Parathyroid adenoma (tissue), 2 donors: ENCODE measurements around the gene FEM1C.

Source experiments
- H2AFZ ChIP-seq: fragments of 300-600 bp; sonication (generic); one replicate; pipeline ENCODE4 v1.7.0; 2017; ENCODE audit warnings: antibody characterized with exemption, mild to moderate bottlenecking
- H3K27ac ChIP-seq: fragments of 300-600 bp; sonication (generic); one replicate; pipeline ENCODE4 v1.7.0; 2017
- H3K27me3 ChIP-seq: fragments of 300-600 bp; sonication (generic); one replicate; pipeline ENCODE4 v1.7.0; 2017; ENCODE audit warnings: low read length; ENCODE audit not compliant: control insufficient read depth, insufficient read depth
- H3K36me3 ChIP-seq: fragments of 300-600 bp; sonication (generic); one replicate; pipeline ENCODE4 v1.7.0; 2017; ENCODE audit warnings: low read length; ENCODE audit not compliant: control insufficient read depth, insufficient read depth
- H3K4me1 ChIP-seq: fragments of 300-600 bp; sonication (generic); one replicate; pipeline ENCODE4 v1.7.0; 2017; ENCODE audit warnings: control low read depth
- H3K4me2 ChIP-seq: fragments of 300-600 bp; sonication (generic); one replicate; pipeline ENCODE4 v1.7.0; 2017; ENCODE audit warnings: low read length
- H3K4me3 ChIP-seq: fragments of 300-600 bp; sonication (generic); one replicate; pipeline ENCODE4 v1.7.0; 2017; ENCODE audit warnings: low read depth, low read length
- H3K79me2 ChIP-seq: fragments of 300-600 bp; sonication (generic); one replicate; pipeline ENCODE4 v1.7.0; 2017; ENCODE audit warnings: control low read depth
- H3K9ac ChIP-seq: fragments of 300-600 bp; sonication (generic); one replicate; pipeline ENCODE4 v1.7.0; 2017; ENCODE audit warnings: mild to moderate bottlenecking
- H3K9me3 ChIP-seq: fragments of 300-600 bp; sonication (generic); one replicate; pipeline ENCODE4 v1.7.0; 2017; ENCODE audit warnings: low read length; ENCODE audit not compliant: control insufficient read depth
- TF ChIP-seq, protein P1 (sequence below): fragments of 300-600 bp; sonication (generic); IDR thresholded peaks from one replicate; pipeline ENCODE4 v1.7.0; 2017; ENCODE audit warnings: antibody characterized with exemption, mild to moderate bottlenecking
- donor health status: primary hyperparathyroidism.

Gene FEM1C

DNA sequence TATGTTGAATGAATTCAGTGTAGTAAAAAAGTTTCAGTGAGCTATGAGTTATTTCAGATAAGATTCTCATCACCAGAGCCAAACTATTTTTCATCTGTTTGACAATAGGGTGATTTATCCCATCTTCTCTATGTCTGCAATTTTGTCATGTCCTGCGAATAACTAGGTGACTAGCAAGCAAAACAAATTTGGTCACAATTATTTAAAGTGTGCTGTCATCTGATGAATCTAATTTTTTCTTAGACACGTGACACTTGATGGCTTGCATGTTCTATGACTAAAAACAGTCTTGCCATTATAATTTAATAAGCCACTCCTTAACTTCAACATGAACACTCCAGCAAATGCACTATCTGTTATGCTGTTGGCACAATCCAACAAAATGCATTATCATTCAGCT lies 35.0 kb downstream of the FEM1C start:
- no peaks in the 10 kb centered on the region for H3K79me2 ChIP-seq
- no peak overlapping the region for H3K9ac ChIP-seq
- H3K27ac ChIP-seq = no peak overlapping the region
- no peaks in the 10 kb centered on the region for H3K27me3 ChIP-seq
- H2AFZ ChIP-seq = no peak overlapping the region
- H3K36me3 ChIP-seq = no peaks in the 10 kb centered on the region
- no peaks in the 10 kb centered on the region for H3K4me1 ChIP-seq
- TF ChIP-seq, protein P1, sequence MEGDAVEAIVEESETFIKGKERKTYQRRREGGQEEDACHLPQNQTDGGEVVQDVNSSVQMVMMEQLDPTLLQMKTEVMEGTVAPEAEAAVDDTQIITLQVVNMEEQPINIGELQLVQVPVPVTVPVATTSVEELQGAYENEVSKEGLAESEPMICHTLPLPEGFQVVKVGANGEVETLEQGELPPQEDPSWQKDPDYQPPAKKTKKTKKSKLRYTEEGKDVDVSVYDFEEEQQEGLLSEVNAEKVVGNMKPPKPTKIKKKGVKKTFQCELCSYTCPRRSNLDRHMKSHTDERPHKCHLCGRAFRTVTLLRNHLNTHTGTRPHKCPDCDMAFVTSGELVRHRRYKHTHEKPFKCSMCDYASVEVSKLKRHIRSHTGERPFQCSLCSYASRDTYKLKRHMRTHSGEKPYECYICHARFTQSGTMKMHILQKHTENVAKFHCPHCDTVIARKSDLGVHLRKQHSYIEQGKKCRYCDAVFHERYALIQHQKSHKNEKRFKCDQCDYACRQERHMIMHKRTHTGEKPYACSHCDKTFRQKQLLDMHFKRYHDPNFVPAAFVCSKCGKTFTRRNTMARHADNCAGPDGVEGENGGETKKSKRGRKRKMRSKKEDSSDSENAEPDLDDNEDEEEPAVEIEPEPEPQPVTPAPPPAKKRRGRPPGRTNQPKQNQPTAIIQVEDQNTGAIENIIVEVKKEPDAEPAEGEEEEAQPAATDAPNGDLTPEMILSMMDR = no peak
- no peak overlapping the region for H3K4me3 ChIP-seq
- no peaks in the 10 kb centered on the region for H3K9me3 ChIP-seq
- H3K4me2 ChIP-seq = no peak overlapping the region

DNA sequence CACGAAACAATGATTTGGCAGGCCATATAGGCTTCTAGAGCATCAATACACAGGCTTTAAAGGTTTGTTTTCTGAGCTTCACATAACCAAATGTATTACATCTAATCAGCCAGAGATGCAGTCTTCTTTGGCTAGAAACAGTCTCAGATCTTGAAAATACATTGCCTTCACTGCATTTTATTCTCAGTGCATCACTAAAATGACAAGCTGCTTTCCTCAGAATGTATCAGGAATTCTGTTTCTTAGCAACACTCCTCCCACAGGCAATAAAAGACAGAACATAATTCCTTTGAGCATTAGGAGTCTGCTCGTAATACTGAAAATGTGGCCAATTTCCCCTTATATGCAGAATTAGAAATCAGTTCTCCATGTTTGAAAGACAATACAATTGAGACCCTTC lies 36.9 kb downstream of the FEM1C start:
- no peak overlapping the region for H3K9ac ChIP-seq
- no peaks in the 10 kb centered on the region for H3K27me3 ChIP-seq
- H3K79me2 ChIP-seq = no peaks in the 10 kb centered on the region
- TF ChIP-seq, protein P1 = no peak
- no peak overlapping the region for H2AFZ ChIP-seq
- H3K4me2 ChIP-seq = no peak overlapping the region
- H3K36me3 ChIP-seq = no peaks in the 10 kb centered on the region
- H3K9me3 ChIP-seq = no peaks in the 10 kb centered on the region
- H3K27ac ChIP-seq = no peak overlapping the region
- no peak overlapping the region for H3K4me3 ChIP-seq
- no peaks in the 10 kb centered on the region for H3K4me1 ChIP-seq

DNA sequence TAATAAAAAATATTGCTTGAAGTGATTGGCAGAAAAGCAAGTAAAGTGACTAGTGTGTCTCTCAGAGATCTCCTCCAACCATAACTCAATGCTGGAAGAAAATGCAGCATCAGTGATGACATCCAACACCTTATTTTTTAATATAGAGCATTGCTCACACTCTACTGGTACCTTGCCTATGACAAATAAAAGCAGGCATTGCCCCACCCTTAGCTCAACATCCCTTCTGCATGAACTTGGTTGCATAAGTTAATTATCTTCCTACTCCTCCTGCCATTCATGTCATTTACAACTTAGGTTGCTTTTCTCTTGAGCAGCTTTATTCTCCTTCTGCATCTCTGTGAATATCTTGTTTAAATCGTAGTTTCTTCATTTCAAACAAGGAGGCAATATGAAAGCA lies 41.2 kb downstream of the FEM1C start:
- Histone ChIP-seq H3K4me2 (no peak overlapping the region), H3K9ac (no peak overlapping the region), H3K9me3 (no peaks in the 10 kb centered on the region), H2AFZ (no peak overlapping the region), H3K79me2 (no peaks in the 10 kb centered on the region), H3K4me1 (no peaks in the 10 kb centered on the region), H3K36me3 (no peaks in the 10 kb centered on the region), H3K27me3 (no peaks in the 10 kb centered on the region), H3K4me3 (no peak overlapping the region), H3K27ac (no peak overlapping the region)
- TF ChIP-seq, protein P1 = no peak

DNA sequence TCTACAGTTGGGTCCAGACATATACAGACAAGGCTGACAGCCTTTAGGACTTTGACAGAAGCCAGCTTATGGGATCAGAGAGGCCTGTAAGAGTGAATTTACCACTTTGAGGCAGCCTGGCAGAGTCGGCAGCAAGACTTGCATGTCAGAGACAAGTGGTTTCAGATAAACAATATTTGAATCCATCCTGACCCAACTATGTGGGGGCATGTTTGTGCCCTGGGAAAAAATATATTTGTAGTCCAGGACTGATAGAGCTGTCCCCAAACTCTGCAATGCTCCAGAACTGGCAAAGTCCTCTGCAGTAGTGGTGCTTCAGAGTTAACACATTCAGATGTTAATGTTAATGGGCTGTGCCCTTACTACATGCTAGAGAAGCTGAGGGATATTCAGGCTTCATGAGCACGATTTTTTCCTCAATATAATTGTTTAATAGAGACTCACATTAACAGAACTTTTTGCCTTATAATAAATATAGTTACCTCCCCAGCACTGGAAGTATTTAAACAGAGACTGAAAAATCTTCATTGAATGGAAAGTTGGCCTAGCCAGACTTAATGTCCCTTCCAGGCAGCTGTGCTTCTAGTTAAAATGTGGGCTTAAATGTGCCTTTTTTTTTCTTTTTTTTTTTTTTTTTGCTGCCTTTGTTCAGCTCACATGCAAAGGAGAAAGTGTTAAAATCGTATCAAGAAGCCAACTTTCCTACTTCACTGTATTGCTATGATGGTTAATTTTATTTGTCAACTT lies 42.9 kb downstream of the FEM1C start:
- Histone ChIP-seq H3K27ac (no peak overlapping the region), H3K27me3 (no peaks in the 10 kb centered on the region), H3K79me2 (no peaks in the 10 kb centered on the region), H3K36me3 (no peaks in the 10 kb centered on the region), H3K4me2 (no peak overlapping the region), H3K4me3 (no peak overlapping the region), H3K9me3 (no peaks in the 10 kb centered on the region), H2AFZ (no peak overlapping the region), H3K9ac (no peak overlapping the region), H3K4me1 (no peaks in the 10 kb centered on the region)
- TF ChIP-seq, protein P1 = no peak

DNA sequence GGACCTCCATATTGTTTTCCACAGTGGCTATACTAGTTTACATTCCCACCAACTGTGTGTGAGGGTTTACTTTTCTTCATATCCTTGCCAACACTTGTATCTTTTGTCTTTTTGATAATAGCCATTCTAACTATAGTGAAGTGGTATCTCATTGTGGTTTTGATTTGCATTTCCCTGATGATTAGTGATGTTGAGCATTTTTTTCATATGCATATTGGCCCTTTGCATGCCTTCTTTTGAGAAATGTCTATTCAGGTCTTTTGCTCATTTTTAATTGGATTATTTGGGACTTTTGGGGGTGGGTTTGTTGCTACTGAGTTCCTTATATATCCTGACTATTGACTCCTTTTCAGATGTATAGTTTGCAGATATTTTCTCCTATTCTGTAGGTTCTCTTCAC lies 44.4 kb downstream of the FEM1C start:
- Histone ChIP-seq H3K79me2 (no peaks in the 10 kb centered on the region), H3K36me3 (no peaks in the 10 kb centered on the region), H3K27ac (no peak overlapping the region), H3K4me2 (no peak overlapping the region), H3K9me3 (no peaks in the 10 kb centered on the region), H3K4me1 (no peaks in the 10 kb centered on the region), H3K4me3 (no peak overlapping the region), H3K27me3 (no peaks in the 10 kb centered on the region), H2AFZ (no peak overlapping the region), H3K9ac (no peak overlapping the region)
- TF ChIP-seq, protein P1 = no peak
